Endothelial cell of umbilical vein (primary cell): ENCODE results near the gene TPD52L2. TPM values are rescaled to one million over a fixed set of nuclear protein-coding genes. Genes with fewer than 3 reads are reported as not detected.

ENCODE experiments used
- BruUV-seq: library from RNA; stranded (reverse); fragments of 400-500 nt; replicated peaks from 2 replicates; lab custom pipeline; 2021; lab: Mats Ljungman, UMichigan
- CTCF ChIA-PET: fragments of 300-600, 350-600 bp; sonication (Branson Sonifier 250); formaldehyde crosslinking; loops from one replicate; lab custom pipeline; 2021; ENCODE audit warnings: antibody characterized with exemption, inconsistent platforms; lab: Charles Lee
- POLR2A ChIA-PET: fragments of 300-600, 350-600 bp; sonication (Branson Sonifier 250); formaldehyde crosslinking; loops from one replicate; lab custom pipeline; 2021; ENCODE audit warnings: antibody characterized with exemption, inconsistent platforms; lab: Charles Lee
- DNase-seq: peaks from one replicate; pipeline ENCODE4 v3.0.0-alpha.2; 2011; ENCODE audit warnings: low read depth, low spot score
- FAIRE-seq: peaks from 2 replicates; lab custom pipeline; 2011; peaks lifted over from hg19 to GRCh38; lab: Jason Lieb, UNC
- H2AFZ ChIP-seq: 2 replicates; pipeline ENCODE4 v1.6.0; 2012; ENCODE audit warnings: low read depth, low read length, control low read depth, inconsistent platforms
- H3K27ac ChIP-seq: 2 replicates; pipeline ENCODE4 v1.5.1; 2011; ENCODE audit warnings: low read depth, mild to moderate bottlenecking, control low read depth, low read length, moderate library complexity; ENCODE audit not compliant: insufficient read depth
- H3K27me3 ChIP-seq, 2 experiments: 2 replicates each; pipeline versions ENCODE4 v1.6.0 to v1.6.1; 2011; ENCODE audit warnings: low read length in 2 of 2, mixed read lengths in 1 of 2; ENCODE audit not compliant: control insufficient read depth in 2 of 2, insufficient read depth in 2 of 2
- H3K36me3 ChIP-seq, 2 experiments: 2 replicates in 1 of 2; 3 replicates in 1 of 2; pipeline ENCODE4 v1.5.1; 2011; ENCODE audit warnings: low read length in 2 of 2, mild to moderate bottlenecking in 1 of 2, moderate library complexity in 1 of 2; ENCODE audit not compliant: control insufficient read depth in 2 of 2, insufficient read depth in 2 of 2; ENCODE audit errors: extremely low read depth in 1 of 2
- H3K4me1 ChIP-seq: 3 replicates; pipeline ENCODE4 v1.5.1; 2011; ENCODE audit warnings: mild to moderate bottlenecking, low read length; ENCODE audit not compliant: control insufficient read depth, insufficient read depth; ENCODE audit errors: extremely low read depth
- H3K4me2 ChIP-seq: 2 replicates; pipeline ENCODE4 v1.6.1; 2011; ENCODE audit warnings: low read length, control low read depth, mixed read lengths; ENCODE audit not compliant: insufficient read depth
- H3K4me3 ChIP-seq, 3 experiments: fragments of 200-600 bp in 1 of 3; sonication (generic), shearing (Covaris generic) in 1 of 3; replicated peaks in 1 of 3; 2 replicates each; pipeline ENCODE4 v1.5.1; 2011 to 2016; ENCODE audit warnings: control low read depth in 3 of 3, low read length in 3 of 3, mild to moderate bottlenecking in 2 of 3, inconsistent platforms in 1 of 3, low read depth in 1 of 3, moderate library complexity in 1 of 3; ENCODE audit not compliant: insufficient read depth in 1 of 3
- H3K79me2 ChIP-seq: 2 replicates; pipeline ENCODE4 v1.6.0; 2012; ENCODE audit warnings: low read length, inconsistent platforms; ENCODE audit not compliant: control insufficient read depth, insufficient read depth
- H3K9ac ChIP-seq: replicated peaks from 2 replicates; pipeline ENCODE3; 2011; ENCODE audit warnings: low read length, control low read depth; ENCODE audit not compliant: insufficient read depth; ENCODE audit errors: extremely low read depth
- H3K9me1 ChIP-seq: replicated peaks from 3 replicates; pipeline ENCODE4 v1.6.0; 2011; ENCODE audit warnings: mild to moderate bottlenecking, low read length; ENCODE audit not compliant: control insufficient read depth, insufficient read depth; ENCODE audit errors: extremely low read depth
- H3K9me3 ChIP-seq: replicated peaks from 2 replicates; pipeline ENCODE4 v1.5.1; 2012; ENCODE audit warnings: low read length, inconsistent platforms; ENCODE audit not compliant: control insufficient read depth, insufficient read depth
- H4K20me1 ChIP-seq: replicated peaks from 2 replicates; pipeline ENCODE3; 2011; ENCODE audit warnings: mild to moderate bottlenecking, low read length; ENCODE audit not compliant: control insufficient read depth, insufficient read depth; ENCODE audit errors: extremely low read depth
- POLR2AphosphoS5 ChIP-seq: IDR thresholded peaks from 2 replicates; pipeline ENCODE4 v1.6.1; 2012; ENCODE audit warnings: low read depth, mild to moderate bottlenecking, control low read depth, low read length, moderate library complexity; ENCODE audit not compliant: insufficient read depth
- dilution Hi-C: fragments of 300-500 bp; cut with MboI; formaldehyde crosslinking; loops from one replicate; pipeline ENCODE4 v1.15.0; 2019; ENCODE audit warnings: low sequenced_read_pairs; ENCODE audit not compliant: extremely low pct_ligation_motif_present
- intact Hi-C: fragments of 100-400 bp; cut with micrococcal nuclease; formaldehyde crosslinking; loops from one replicate; pipeline ENCODE4 v1.10.0; 2022
- polyA plus RNA-seq, 4 experiments: library from polyadenylated mRNA; depleted of rRNA in 3 of 4; stranded (reverse) in 3 of 4; unstranded in 1 of 4; fragments of >200 nt; gene quantifications; 2 replicates each; pipeline versions ENCODE4 v1.2.1 to v1.2.3, GENCODE V29; 2011 to 2012; ENCODE audit warnings: missing spikeins in 1 of 4
- total RNA-seq: library from RNA; stranded (reverse); gene quantifications from 2 replicates; pipeline ENCODE4 v1.2.3, GENCODE V29; 2021
- TF ChIP-seq, protein P1 (sequence below), 2 donors: IDR thresholded peaks; 1 replicate in 1 of 2; 2 replicates in 1 of 2; pipeline ENCODE4 v1.5.1; 2011; ENCODE audit warnings: low read length in 2 of 2, mild to moderate bottlenecking in 2 of 2, moderate library complexity in 2 of 2, control low read depth in 1 of 2, inconsistent platforms in 1 of 2, low read depth in 1 of 2; ENCODE audit not compliant: insufficient read depth in 1 of 2; ENCODE audit errors: extremely low read depth in 1 of 2

The TPD52L2 gene
- total and polyA plus RNA-seq, 2 donors (not counting 3 experiments of a cell fraction or from before 2014, with no cell fraction given), result 123 to 142 TPM

GRCh38 chr20:63857764-63858392 lies 7.2 kb upstream of the TPD52L2 start:
- H3K36me3 ChIP-seq, result peaks cover 0 to 4% of the 10 kb centered on the region in 2 experiments
- H3K27me3 ChIP-seq, result peaks cover 0 to 5% of the 10 kb centered on the region in 2 experiments
- POLR2A ChIA-PET, result no interaction called here
- H4K20me1 ChIP-seq, result no peaks in the 10 kb centered on the region
- no peak for FAIRE-seq
- DNase-seq, result no peak
- TF ChIP-seq, protein P1, sequence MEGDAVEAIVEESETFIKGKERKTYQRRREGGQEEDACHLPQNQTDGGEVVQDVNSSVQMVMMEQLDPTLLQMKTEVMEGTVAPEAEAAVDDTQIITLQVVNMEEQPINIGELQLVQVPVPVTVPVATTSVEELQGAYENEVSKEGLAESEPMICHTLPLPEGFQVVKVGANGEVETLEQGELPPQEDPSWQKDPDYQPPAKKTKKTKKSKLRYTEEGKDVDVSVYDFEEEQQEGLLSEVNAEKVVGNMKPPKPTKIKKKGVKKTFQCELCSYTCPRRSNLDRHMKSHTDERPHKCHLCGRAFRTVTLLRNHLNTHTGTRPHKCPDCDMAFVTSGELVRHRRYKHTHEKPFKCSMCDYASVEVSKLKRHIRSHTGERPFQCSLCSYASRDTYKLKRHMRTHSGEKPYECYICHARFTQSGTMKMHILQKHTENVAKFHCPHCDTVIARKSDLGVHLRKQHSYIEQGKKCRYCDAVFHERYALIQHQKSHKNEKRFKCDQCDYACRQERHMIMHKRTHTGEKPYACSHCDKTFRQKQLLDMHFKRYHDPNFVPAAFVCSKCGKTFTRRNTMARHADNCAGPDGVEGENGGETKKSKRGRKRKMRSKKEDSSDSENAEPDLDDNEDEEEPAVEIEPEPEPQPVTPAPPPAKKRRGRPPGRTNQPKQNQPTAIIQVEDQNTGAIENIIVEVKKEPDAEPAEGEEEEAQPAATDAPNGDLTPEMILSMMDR (IDR thresholded peaks at IDR 0.05; ENCODE audit: extremely low read depth in 1 of 2, insufficient read depth in 1 of 2, low read depth in 1 of 2, low read length in 2 of 2), result no peak
- TF ChIP-seq POLR2AphosphoS5, result peak; percentile 14
- no peak overlapping the region for H3K4me2 ChIP-seq
- H3K9me1 ChIP-seq, result no peaks in the 10 kb centered on the region
- no TSS peak for BruUV-seq
- dilution Hi-C loops (no loop called here), intact Hi-C loops (no loop called here)
- no peaks in the 10 kb centered on the region for H3K9me3 ChIP-seq
- H3K4me1 ChIP-seq, result peaks cover 23% of the 10 kb centered on the region
- no peak overlapping the region for H3K9ac ChIP-seq
- no peak overlapping the region for H3K4me3 ChIP-seq
- no peak overlapping the region for H2AFZ ChIP-seq
- CTCF ChIA-PET, result interaction anchor here (0.5 to 2.6 kb wide), 14 partner anchors 8 to 318 kb away, joined by 3 to 17 read pairs (median 4); no protein-coding TSS in a partner anchor
- no peak overlapping the region for H3K27ac ChIP-seq
- no peaks in the 10 kb centered on the region for H3K79me2 ChIP-seq
